Stimulated activated naive CD8-positive, alpha-beta T cell treated with anti-CD3 and anti-CD28 coated beads, Interleukin-15, amount 100 ng/mL, for 72 hours (primary cell): ENCODE measurements around the gene HS6ST2.

Experiments used
- ATAC-seq: fragments of 150-1000 bp; cut with Tn5 transposase; 2 replicates; pipeline ENCODE4 v1.10.0; 2021; ENCODE audit warnings: mild to moderate bottlenecking, moderate library complexity
- DNase-seq, 2 donors: peaks; one replicate each; pipeline ENCODE4 v3.0.0; 2021 to 2022
- H3K27ac Mint-ChIP-seq, 2 donors: one replicate each; pipeline ENCODE4 v1.8.0; 2022; ENCODE audit warnings: mild to moderate bottlenecking in 2 of 2, mixed read lengths in 2 of 2, moderate library complexity in 2 of 2
- H3K27me3 Mint-ChIP-seq: one replicate; pipeline ENCODE4 v1.8.0; 2022; ENCODE audit warnings: mixed read lengths
- H3K4me1 Mint-ChIP-seq: one replicate; pipeline ENCODE4 v1.8.0; 2022; ENCODE audit warnings: mild to moderate bottlenecking, mixed read lengths
- H3K4me3 Mint-ChIP-seq, 2 donors: one replicate each; pipeline ENCODE4 v1.8.0; 2022; ENCODE audit warnings: mild to moderate bottlenecking in 2 of 2, mixed read lengths in 2 of 2, moderate library complexity in 1 of 2
- H3K9me3 Mint-ChIP-seq, 2 donors: one replicate each; pipeline ENCODE4 v1.8.0; 2022; ENCODE audit warnings: mixed read lengths in 2 of 2

The HS6ST2 gene

DNA sequence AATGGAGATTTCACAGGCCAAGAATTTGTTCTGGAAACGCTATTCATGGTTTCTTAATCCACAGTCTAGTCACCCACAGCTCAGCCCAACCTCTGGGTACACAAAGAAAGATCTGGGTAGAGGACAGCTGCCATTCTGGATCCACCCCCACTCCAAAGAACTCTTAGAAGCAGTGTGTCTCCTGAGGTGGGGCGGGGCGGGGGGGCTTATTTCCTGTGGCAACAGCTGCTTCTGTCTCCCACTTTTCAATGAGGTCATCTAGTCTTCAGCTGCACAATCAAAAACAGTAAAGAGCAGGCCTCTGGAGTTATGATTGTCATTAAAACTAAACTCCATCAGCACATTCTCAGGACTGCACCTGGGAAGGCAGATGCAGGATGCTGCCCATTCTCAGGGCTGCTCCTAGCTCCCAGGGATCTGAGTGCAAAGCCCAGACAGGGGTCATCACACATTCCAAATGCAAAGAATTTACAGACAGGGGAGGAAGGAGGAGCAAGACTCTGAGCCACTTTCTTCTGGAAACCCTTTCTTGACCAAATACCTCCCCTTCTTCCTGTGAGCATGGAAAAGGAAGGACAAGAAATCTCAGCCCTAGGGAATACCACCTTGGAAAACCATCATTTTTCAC, 207.3 kb downstream of the HS6ST2 start:
- no peak overlapping the region for H3K4me3 Mint-ChIP-seq

DNA sequence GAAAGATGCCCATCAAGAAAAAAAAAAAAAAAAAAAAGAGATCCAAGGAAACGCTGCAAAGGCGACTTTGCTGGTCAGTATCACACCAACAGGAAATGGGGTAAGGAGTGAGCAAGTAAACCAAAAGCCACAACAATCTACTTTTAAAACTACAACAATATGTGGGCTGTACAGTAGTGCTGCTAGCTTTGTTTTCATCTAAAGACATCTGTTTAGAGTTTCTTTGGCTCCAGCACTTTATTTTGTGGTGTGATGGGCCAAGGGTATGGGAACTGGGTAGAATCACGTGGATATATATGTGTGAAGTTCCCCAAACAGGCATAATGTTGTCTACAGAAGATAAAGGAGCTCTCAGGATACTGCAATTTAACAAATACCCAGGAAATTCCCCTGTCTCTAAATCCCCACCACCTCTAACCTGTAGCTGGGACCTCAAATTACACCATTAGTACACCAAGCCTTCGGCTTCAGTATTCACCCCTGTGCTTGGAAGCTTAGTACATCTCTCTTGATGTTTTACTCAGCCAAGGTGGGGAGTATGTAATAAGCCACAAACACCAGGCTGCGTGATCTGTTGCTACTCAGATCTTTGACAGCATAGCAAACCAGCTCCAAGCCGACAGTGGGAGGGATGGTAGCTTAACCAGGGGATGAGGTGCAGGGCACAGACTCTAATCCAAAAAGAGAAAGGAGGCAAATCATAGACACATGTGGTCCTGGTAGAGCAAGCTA, 207.9 kb downstream of the HS6ST2 start:
- Mint-ChIP-seq H3K9me3 (no peaks in the 10 kb centered on the region), H3K27me3 (no peaks in the 10 kb centered on the region), H3K4me1 (peaks cover 10% of the 10 kb centered on the region), H3K27ac (peak overlapping the region in 1 of 2 donors; percentile 67), H3K4me3 (no peak overlapping the region)
- ATAC-seq (peak; percentile 79), DNase-seq (no peak)

More for the DNA sequence above, 207.3 kb downstream of the HS6ST2 start:
- DNase-seq, result no peak
- peaks cover 10% of the 10 kb centered on the region for H3K4me1 Mint-ChIP-seq
- peak; percentile 9 for ATAC-seq
- H3K27ac Mint-ChIP-seq, result peak overlapping the region in 1 of 2 donors; percentile 67
- no peaks in the 10 kb centered on the region for H3K27me3 Mint-ChIP-seq
- no peaks in the 10 kb centered on the region for H3K9me3 Mint-ChIP-seq

- no peak for ATAC-seq
- no peak for DNase-seq
- no peak overlapping the region for H3K4me3 Mint-ChIP-seq
- H3K9me3 Mint-ChIP-seq, result no peaks in the 10 kb centered on the region
- no peaks in the 10 kb centered on the region for H3K27me3 Mint-ChIP-seq
- H3K27ac Mint-ChIP-seq, result no peak overlapping the region
- H3K4me1 Mint-ChIP-seq, result peaks cover 15% of the 10 kb centered on the region
Observed at GRCh38 chrX:132749406-132749805, 209.0 kb downstream of the HS6ST2 start.

DNA sequence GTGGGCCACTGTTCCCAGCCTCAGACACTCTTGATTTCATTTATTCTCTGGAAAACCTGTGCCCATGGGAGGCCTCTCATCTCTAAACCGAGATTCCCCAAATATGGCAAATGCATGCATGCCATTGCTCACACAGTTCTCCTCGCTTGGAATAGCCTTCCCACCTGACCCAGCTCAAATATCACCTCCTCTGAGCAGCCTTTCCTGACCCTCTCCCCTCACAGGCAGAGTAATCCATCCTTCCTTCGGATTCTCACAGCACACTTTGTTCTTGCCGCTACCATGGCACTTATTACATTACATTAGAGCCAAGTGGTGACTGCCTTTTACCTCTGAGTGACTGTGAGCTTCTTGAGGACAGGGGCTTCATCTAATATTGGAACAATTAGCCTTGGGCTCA, 209.5 kb downstream of the HS6ST2 start:
- no peak for ATAC-seq
- no peak for DNase-seq
- Mint-ChIP-seq H3K27ac (no peak overlapping the region), H3K9me3 (no peaks in the 10 kb centered on the region), H3K4me1 (peaks cover 15% of the 10 kb centered on the region), H3K4me3 (no peak overlapping the region), H3K27me3 (no peaks in the 10 kb centered on the region)

DNA sequence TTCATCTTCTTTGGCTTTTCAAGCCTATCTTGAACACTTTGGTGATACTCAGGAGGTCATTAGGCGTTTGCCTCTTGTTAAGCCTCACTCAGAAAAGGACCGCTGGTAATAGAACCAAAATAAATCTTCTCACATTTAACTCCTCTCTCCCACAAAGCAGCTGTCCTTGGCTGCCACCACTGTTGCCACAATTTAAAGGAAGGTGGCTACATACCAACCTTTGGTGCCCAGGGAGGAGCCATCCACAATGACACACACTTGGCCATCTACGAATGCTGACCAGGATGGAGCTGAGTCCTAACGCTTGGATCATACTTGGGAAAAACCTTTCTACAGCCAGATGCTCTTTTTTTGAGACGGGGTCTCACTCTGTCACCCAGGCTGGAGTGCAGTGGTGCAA, 210.2 kb downstream of the HS6ST2 start:
- H3K27ac Mint-ChIP-seq, result no peak overlapping the region
- no peak overlapping the region for H3K4me3 Mint-ChIP-seq
- no peaks in the 10 kb centered on the region for H3K9me3 Mint-ChIP-seq
- H3K27me3 Mint-ChIP-seq, result no peaks in the 10 kb centered on the region
- H3K4me1 Mint-ChIP-seq, result peaks cover 15% of the 10 kb centered on the region
- DNase-seq (no peak), ATAC-seq (no peak)

DNA sequence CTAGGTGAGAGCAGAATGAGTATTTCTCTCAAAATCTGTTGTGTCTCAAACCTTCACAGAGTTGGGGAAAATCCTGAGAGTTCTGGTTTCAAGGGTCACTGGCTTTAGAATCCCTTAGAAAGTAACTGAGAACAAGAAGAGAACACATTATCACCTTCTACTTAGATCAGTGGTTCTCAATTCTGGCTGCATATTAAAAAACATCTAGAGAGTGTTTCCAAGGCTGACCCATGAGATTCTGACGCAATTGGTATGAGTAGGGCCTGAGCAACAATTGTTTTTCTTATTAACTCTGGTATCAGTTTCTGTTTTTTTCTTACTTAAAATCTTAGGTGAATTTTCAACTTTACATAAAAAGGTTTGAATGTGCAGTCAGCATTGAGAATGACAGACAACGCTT, 212.8 kb downstream of the HS6ST2 start:
- no peak for DNase-seq
- Mint-ChIP-seq H3K27ac (no peak overlapping the region), H3K4me3 (no peak overlapping the region), H3K4me1 (peaks cover 6% of the 10 kb centered on the region), H3K9me3 (no peaks in the 10 kb centered on the region), H3K27me3 (no peaks in the 10 kb centered on the region)
- ATAC-seq, result no peak

- Mint-ChIP-seq H3K27me3 (no peaks in the 10 kb centered on the region), H3K4me3 (no peak overlapping the region), H3K27ac (no peak overlapping the region), H3K9me3 (no peaks in the 10 kb centered on the region), H3K4me1 (peaks cover 5% of the 10 kb centered on the region)
- no peak for DNase-seq
- ATAC-seq, result peak; percentile 67
Observed at GRCh38 chrX:132744470-132744869, 214.0 kb downstream of the HS6ST2 start.

DNA sequence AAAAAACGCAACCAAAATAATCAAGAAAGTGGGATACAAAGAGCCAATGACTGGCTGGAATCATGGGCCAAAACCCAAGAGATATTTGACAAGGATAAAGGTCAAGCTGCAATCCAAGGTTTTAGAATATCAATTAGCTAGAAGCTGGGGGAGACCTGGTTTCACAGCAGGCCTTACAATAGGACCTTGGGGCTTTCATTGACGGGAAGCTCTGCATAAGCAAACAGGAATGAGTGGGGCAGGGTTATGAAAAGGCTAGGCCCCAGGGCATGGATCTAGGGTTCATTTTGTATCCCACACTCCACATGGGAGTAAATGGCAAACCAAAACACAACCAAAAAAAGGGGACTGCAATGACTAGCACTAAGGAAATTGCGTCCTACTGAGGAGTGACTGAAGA, 215.3 kb downstream of the HS6ST2 start:
- H3K27ac Mint-ChIP-seq, result no peak overlapping the region
- H3K27me3 Mint-ChIP-seq, result no peaks in the 10 kb centered on the region
- ATAC-seq (no peak), DNase-seq (no peak)
- peaks cover 16% of the 10 kb centered on the region for H3K4me1 Mint-ChIP-seq
- H3K9me3 Mint-ChIP-seq, result no peaks in the 10 kb centered on the region
- no peak overlapping the region for H3K4me3 Mint-ChIP-seq

- ATAC-seq (no peak), DNase-seq (no peak)
- H3K9me3 Mint-ChIP-seq, result no peaks in the 10 kb centered on the region
- H3K4me3 Mint-ChIP-seq, result no peak overlapping the region
- no peaks in the 10 kb centered on the region for H3K27me3 Mint-ChIP-seq
- no peak overlapping the region for H3K27ac Mint-ChIP-seq
- H3K4me1 Mint-ChIP-seq, result peaks cover 25% of the 10 kb centered on the region
Observed at GRCh38 chrX:132742246-132742645, 216.2 kb downstream of the HS6ST2 start.

- Mint-ChIP-seq H3K27me3 (no peaks in the 10 kb centered on the region), H3K4me1 (peaks cover 25% of the 10 kb centered on the region), H3K27ac (no peak overlapping the region), H3K9me3 (no peaks in the 10 kb centered on the region), H3K4me3 (no peak overlapping the region)
- no peak for DNase-seq
- ATAC-seq, result no peak
Observed at GRCh38 chrX:132741689-132742088, 216.7 kb downstream of the HS6ST2 start.

DNA sequence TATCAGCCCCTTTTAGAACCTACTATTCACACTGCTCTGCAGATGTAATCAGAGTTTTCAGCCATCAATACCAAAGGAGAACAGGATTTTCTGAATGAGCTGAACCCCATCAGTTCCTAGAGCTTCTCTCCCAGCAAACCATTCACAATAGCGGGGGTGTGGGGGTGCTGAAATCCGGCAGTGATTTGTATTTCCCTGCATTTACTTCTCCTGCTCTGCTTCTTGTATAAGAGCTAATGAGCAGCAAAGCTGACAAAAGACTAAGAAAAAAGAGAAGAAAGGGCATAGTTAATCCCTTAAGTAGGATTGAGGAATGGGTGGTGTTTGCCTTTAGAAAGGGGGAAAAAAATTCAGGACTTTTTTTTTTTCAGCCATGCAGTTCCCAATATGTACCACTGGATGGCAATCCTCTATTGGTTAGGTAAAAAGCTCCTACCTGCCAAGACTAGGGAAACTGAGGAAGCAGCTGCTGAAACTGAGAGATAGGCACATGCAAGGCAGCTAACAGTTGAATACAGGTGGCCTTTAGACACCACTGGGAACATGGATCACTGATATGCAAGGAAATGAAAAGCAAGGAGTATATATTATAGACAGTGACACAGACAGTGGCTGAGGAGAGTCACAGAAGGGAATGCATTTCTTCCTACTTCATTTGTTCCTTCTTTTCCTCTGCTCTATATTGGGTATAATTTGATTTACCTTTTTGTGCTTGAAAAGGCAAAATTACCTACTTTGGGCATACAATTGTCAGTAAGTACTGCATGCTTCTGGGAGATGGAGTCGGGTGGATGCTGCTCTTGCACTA, 217.9 kb downstream of the HS6ST2 start:
- DNase-seq (no peak), ATAC-seq (no peak)
- H3K9me3 Mint-ChIP-seq, result no peaks in the 10 kb centered on the region
- no peak overlapping the region for H3K4me3 Mint-ChIP-seq
- no peak overlapping the region for H3K27ac Mint-ChIP-seq
- H3K4me1 Mint-ChIP-seq, result peaks cover 25% of the 10 kb centered on the region
- no peaks in the 10 kb centered on the region for H3K27me3 Mint-ChIP-seq

GRCh38 chrX:132738951-132739350, 219.5 kb downstream of the HS6ST2 start:
- H3K27ac Mint-ChIP-seq, result no peak overlapping the region

GRCh38 chrX:132737743-132738142, 220.7 kb downstream of the HS6ST2 start:
- Mint-ChIP-seq H3K9me3 (no peaks in the 10 kb centered on the region), H3K4me3 (no peak overlapping the region), H3K27me3 (no peaks in the 10 kb centered on the region), H3K4me1 (peaks cover 20% of the 10 kb centered on the region), H3K27ac (no peak overlapping the region)
- ATAC-seq (peak; percentile 97), DNase-seq (peak; percentile 24 to 72)

More at GRCh38 chrX:132738951-132739350, 219.5 kb downstream of the HS6ST2 start:
- DNase-seq, result no peak
- no peaks in the 10 kb centered on the region for H3K27me3 Mint-ChIP-seq
- peaks cover 20% of the 10 kb centered on the region for H3K4me1 Mint-ChIP-seq
- H3K4me3 Mint-ChIP-seq, result no peak overlapping the region
- ATAC-seq, result no peak
- no peaks in the 10 kb centered on the region for H3K9me3 Mint-ChIP-seq

GRCh38 chrX:132732236-132732635, 226.2 kb downstream of the HS6ST2 start:
- no peak overlapping the region for H3K27ac Mint-ChIP-seq
- DNase-seq (no peak), ATAC-seq (peak; percentile 42)
- no peaks in the 10 kb centered on the region for H3K4me1 Mint-ChIP-seq
- H3K4me3 Mint-ChIP-seq, result peak overlapping the region in 1 of 2 donors; percentile 15
- no peaks in the 10 kb centered on the region for H3K9me3 Mint-ChIP-seq
- H3K27me3 Mint-ChIP-seq, result no peaks in the 10 kb centered on the region

GRCh38 chrX:132730726-132731125, 227.7 kb downstream of the HS6ST2 start:
- ATAC-seq, result no peak
- no peaks in the 10 kb centered on the region for H3K4me1 Mint-ChIP-seq
- DNase-seq, result no peak
- H3K4me3 Mint-ChIP-seq, result no peak overlapping the region
- no peaks in the 10 kb centered on the region for H3K9me3 Mint-ChIP-seq
- H3K27ac Mint-ChIP-seq, result no peak overlapping the region
- no peaks in the 10 kb centered on the region for H3K27me3 Mint-ChIP-seq

DNA sequence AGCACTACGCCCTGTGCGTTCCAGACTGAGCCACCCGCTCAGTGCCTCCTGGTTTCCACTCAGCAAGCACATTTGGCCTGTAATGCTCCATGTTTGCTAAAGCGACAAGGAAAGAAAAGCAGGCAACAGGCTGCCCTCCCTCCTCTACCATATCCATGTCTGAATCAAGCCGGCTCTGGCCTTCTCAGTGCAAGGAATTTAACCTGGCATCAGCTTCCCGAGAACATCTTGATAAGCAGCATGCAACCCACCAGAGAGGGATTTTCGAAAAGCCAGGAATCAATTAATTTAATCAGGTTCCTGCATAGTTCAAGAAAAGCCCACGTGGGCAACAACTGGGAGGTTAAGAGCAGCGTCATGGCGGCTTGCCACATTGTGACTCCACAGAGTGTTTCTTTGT, 228.2 kb downstream of the HS6ST2 start:
- H3K27ac Mint-ChIP-seq, result no peak overlapping the region
- H3K9me3 Mint-ChIP-seq, result no peaks in the 10 kb centered on the region
- H3K4me1 Mint-ChIP-seq, result no peaks in the 10 kb centered on the region
- DNase-seq (no peak), ATAC-seq (no peak)
- no peak overlapping the region for H3K4me3 Mint-ChIP-seq
- H3K27me3 Mint-ChIP-seq, result no peaks in the 10 kb centered on the region
